Measurements from ENCODE around the gene HOXC5. TPM values are rescaled to one million over a fixed set of nuclear protein-coding genes. Genes with fewer than 3 reads are reported as not detected.

HOXC5 gene
- total RNA-seq, 3 donors from 2014 or later: not detected

- Histone ChIP-seq H3K9me3 (no peaks in the 10 kb centered on the region), H3K4me3 (no peak overlapping the region), H3K4me1 (ENCODE audit: low read depth) (peaks cover 32% of the 10 kb centered on the region), H3K36me3 (ENCODE audit: low read depth) (no peaks in the 10 kb centered on the region)
- intact Hi-C loops (cut with DNase I, micrococcal nuclease): no loop called here
- DNase-seq (peak in 1 of 3 donors; percentile 22), ATAC-seq (peak; percentile 8)
- TF ChIP-seq CTCF (IDR thresholded peaks at IDR 0.05): no peak
These were observed 35.4 kb upstream of the HOXC5 start for GRCh38 chr12:53997204-53998109.

DNA sequence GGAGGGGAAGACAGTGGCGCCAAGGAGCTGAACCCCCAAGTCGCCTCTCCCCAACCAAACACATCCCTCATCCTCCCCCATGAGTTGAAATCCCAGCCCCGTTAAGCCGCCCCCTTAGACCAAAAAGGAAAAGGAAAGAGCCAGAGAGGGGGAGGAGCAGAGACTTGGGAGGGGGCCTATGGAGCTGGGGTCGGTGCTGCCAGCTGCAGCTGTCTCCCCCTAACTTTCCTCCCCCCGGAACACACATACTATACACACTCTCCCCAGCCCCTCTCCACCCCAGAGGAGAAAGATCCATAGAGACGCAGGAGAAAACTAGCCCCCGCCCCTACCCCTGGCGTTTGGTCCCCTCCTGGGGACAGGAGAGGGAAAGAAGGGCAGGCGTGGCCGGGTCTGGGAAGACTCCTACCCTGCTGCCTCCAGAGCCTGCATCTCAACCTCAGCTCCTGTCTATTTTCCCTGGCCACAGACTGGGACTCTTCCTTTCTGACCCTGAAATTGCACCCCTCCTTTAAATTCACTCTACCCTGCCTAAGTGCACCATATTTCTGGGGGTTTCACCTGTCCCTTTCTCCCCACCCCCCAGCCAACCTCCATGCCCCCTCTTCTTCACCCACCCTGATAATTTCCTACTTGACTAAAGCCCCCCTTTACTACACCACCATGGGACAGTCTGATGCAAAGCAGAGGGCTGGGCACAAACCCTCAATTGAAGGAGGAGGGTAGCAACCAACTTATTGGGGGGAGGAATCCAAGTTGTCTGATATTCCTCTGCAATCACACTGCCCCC, 34.5 kb upstream of the HOXC5 start:
- Histone ChIP-seq H3K36me3 (ENCODE audit: low read depth) (no peaks in the 10 kb centered on the region), H3K9me3 (no peaks in the 10 kb centered on the region), H3K4me3 (no peak overlapping the region), H3K4me1 (ENCODE audit: low read depth) (peaks cover 32% of the 10 kb centered on the region)
- peak in 1 of 3 donors; percentile 8 for DNase-seq
- no peak for ATAC-seq
- intact Hi-C loops (cut with DNase I, micrococcal nuclease): no loop called here
- no peak for TF ChIP-seq CTCF (IDR thresholded peaks at IDR 0.05)

GRCh38 chr12:53998900-53999236, 34.0 kb upstream of the HOXC5 start:
- TF ChIP-seq CTCF (IDR thresholded peaks at IDR 0.05): no peak
- intact Hi-C loops (cut with DNase I, micrococcal nuclease): no loop called here

GRCh38 chr12:53999559-54000115, 33.2 kb upstream of the HOXC5 start:
- no peak for ATAC-seq
- peak in 1 of 3 donors; percentile 20 for DNase-seq
- TF ChIP-seq CTCF (IDR thresholded peaks at IDR 0.05): no peak
- H3K4me1 ChIP-seq (ENCODE audit: low read depth): peaks cover 23% of the 10 kb centered on the region
- no peaks in the 10 kb centered on the region for H3K36me3 ChIP-seq (ENCODE audit: low read depth)
- intact Hi-C loops (cut with DNase I, micrococcal nuclease): no loop called here
- no peaks in the 10 kb centered on the region for H3K9me3 ChIP-seq
- H3K4me3 ChIP-seq: no peak overlapping the region

More at GRCh38 chr12:53998900-53999236, 34.0 kb upstream of the HOXC5 start:
- H3K4me1 ChIP-seq (ENCODE audit: low read depth): peaks cover 30% of the 10 kb centered on the region
- no peaks in the 10 kb centered on the region for H3K36me3 ChIP-seq (ENCODE audit: low read depth)
- no peaks in the 10 kb centered on the region for H3K9me3 ChIP-seq
- ATAC-seq: no peak
- H3K4me3 ChIP-seq: no peak overlapping the region
- DNase-seq: peak in 1 of 3 donors; percentile 15

DNA sequence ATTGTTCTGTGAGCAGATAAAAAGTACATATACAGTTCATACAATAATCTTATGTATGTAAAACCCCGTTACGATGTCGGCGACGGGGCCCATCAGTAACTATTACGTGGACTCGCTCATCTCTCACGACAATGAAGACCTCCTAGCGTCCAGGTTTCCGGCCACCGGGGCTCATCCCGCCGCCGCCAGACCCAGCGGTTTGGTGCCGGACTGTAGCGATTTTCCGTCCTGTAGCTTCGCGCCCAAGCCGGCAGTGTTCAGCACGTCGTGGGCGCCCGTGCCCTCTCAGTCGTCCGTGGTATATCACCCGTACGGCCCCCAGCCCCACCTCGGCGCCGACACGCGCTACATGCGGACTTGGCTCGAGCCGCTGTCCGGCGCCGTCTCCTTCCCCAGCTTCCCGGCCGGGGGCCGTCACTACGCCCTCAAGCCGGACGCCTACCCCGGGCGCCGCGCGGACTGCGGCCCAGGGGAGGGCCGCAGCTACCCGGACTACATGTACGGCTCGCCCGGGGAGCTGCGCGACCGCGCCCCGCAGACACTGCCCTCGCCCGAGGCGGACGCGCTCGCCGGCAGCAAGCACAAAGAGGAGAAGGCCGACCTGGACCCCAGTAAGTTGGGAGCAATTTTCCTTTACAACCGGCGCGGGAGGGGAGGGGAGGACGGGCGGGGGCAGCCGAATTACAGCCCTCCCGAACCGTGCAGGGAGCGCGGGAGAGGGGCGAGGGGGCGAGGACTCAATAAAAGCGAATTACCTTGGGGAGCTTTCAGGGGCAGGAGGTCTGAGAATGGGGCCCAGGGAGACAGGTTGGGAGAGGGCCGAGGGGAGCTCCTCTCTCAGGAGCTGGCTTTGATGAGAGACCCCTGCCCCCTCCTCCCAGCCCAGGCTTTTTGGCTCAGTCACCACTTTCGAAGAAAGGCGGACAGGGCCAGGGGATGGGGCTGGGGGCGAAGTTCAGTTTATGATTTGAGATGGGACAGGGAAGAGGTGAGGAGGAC, 32.4 kb upstream of the HOXC5 start, which contains the start of gene HOXC9:
Gene HOXC9, plus strand, starts transcription at position 46 of the 999 bp plus-strand sequence. Its CDS starts 28 bp downstream, at position 74.
- intact Hi-C loops (cut with DNase I, micrococcal nuclease): no loop called here
- Histone ChIP-seq H3K36me3 (ENCODE audit: low read depth) (no peaks in the 10 kb centered on the region), H3K9me3 (no peaks in the 10 kb centered on the region), H3K4me3 (no peak within 1 kb of the TSS), H3K4me1 (ENCODE audit: low read depth) (peaks cover 16% of the 10 kb centered on the region)
- no peak for ATAC-seq
- DNase-seq: peak in 1 of 3 donors; percentile 36
- TF ChIP-seq CTCF (IDR thresholded peaks at IDR 0.05): no peak

Measured in mucosa of descending colon (tissue), 3 donors.